ENCODE data around the gene ELP4.

Gene ELP4

DNA sequence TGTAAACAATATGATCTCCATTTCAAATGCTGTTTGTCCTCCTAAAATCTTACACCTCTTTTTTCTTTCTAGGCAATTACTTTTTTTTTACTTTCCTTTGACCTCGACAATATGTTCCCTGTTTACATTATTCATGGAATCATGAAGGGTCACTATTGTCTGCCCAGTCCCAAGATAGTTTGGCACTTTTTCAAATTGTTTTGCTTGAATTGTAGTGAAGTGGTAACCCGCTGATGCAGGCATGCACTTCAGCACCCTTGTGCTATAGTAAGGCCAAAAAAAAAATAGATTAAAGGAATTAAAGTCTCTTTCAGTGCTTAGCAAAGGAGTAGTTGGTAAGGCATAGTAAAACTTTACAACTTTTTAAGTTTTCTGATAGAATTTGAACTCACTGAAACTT is 210.7 kb downstream of the ELP4 start:
- H3K9me3 ChIP-seq (ENCODE audit: insufficient read depth, low read length): no peaks in the 10 kb centered on the region
- H3K27ac ChIP-seq (ENCODE audit: low read depth, low read length): no peak overlapping the region
- H3K9ac ChIP-seq (ENCODE audit: low read length): no peak overlapping the region
- TF ChIP-seq, protein P1, sequence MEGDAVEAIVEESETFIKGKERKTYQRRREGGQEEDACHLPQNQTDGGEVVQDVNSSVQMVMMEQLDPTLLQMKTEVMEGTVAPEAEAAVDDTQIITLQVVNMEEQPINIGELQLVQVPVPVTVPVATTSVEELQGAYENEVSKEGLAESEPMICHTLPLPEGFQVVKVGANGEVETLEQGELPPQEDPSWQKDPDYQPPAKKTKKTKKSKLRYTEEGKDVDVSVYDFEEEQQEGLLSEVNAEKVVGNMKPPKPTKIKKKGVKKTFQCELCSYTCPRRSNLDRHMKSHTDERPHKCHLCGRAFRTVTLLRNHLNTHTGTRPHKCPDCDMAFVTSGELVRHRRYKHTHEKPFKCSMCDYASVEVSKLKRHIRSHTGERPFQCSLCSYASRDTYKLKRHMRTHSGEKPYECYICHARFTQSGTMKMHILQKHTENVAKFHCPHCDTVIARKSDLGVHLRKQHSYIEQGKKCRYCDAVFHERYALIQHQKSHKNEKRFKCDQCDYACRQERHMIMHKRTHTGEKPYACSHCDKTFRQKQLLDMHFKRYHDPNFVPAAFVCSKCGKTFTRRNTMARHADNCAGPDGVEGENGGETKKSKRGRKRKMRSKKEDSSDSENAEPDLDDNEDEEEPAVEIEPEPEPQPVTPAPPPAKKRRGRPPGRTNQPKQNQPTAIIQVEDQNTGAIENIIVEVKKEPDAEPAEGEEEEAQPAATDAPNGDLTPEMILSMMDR (IDR thresholded peaks at IDR 0.05; ENCODE audit: insufficient read depth, low read length, poor library complexity, severe bottlenecking): no peak
- TF ChIP-seq EZH2phosphoT487 (conservative IDR thresholded peaks at IDR 0.05; ENCODE audit: low read length): no peak
- no peak overlapping the region for H2AFZ ChIP-seq (ENCODE audit: low read depth, low read length, severe bottlenecking)
- H3K27me3 ChIP-seq (ENCODE audit: low read length): no peaks in the 10 kb centered on the region
- no peaks in the 10 kb centered on the region for H3K36me3 ChIP-seq (ENCODE audit: low read length)
- H3K9me2 ChIP-seq (replicated peaks; ENCODE audit: insufficient read depth, low read length): no peaks in the 10 kb centered on the region
- H3K79me2 ChIP-seq (ENCODE audit: insufficient read depth, low read length): no peaks in the 10 kb centered on the region
- H3F3A ChIP-seq (ENCODE audit: insufficient read depth): no peaks in the 10 kb centered on the region
- no peak overlapping the region for H3K4me2 ChIP-seq (ENCODE audit: low read depth, low read length, poor library complexity, severe bottlenecking)
- H4K20me1 ChIP-seq (ENCODE audit: low read depth, low read length): no peaks in the 10 kb centered on the region
- no peak overlapping the region for H3K4me3 ChIP-seq (ENCODE audit: insufficient read depth, low read length, poor library complexity, severe bottlenecking)

- Histone ChIP-seq H3K36me3 (ENCODE audit: low read length) (no peaks in the 10 kb centered on the region), H2AFZ (ENCODE audit: low read depth, low read length, severe bottlenecking) (no peak overlapping the region), H4K20me1 (ENCODE audit: low read depth, low read length) (no peaks in the 10 kb centered on the region), H3K9me2 (replicated peaks; ENCODE audit: insufficient read depth, low read length) (no peaks in the 10 kb centered on the region), H3K27me3 (ENCODE audit: low read length) (no peaks in the 10 kb centered on the region), H3F3A (ENCODE audit: insufficient read depth) (no peaks in the 10 kb centered on the region), H3K79me2 (ENCODE audit: insufficient read depth, low read length) (no peaks in the 10 kb centered on the region), H3K9ac (ENCODE audit: low read length) (no peak overlapping the region), H3K27ac (ENCODE audit: low read depth, low read length) (no peak overlapping the region), H3K4me2 (ENCODE audit: low read depth, low read length, poor library complexity, severe bottlenecking) (no peak overlapping the region), H3K4me3 (ENCODE audit: insufficient read depth, low read length, poor library complexity, severe bottlenecking) (no peak overlapping the region), H3K9me3 (ENCODE audit: insufficient read depth, low read length) (no peaks in the 10 kb centered on the region)
- TF ChIP-seq, protein P1 (IDR thresholded peaks at IDR 0.05; ENCODE audit: insufficient read depth, low read length, poor library complexity, severe bottlenecking): no peak
- TF ChIP-seq EZH2phosphoT487 (conservative IDR thresholded peaks at IDR 0.05; ENCODE audit: low read length): no peak
Observed at GRCh38 chr11:31720671-31721365, 211.3 kb downstream of the ELP4 start.

DNA sequence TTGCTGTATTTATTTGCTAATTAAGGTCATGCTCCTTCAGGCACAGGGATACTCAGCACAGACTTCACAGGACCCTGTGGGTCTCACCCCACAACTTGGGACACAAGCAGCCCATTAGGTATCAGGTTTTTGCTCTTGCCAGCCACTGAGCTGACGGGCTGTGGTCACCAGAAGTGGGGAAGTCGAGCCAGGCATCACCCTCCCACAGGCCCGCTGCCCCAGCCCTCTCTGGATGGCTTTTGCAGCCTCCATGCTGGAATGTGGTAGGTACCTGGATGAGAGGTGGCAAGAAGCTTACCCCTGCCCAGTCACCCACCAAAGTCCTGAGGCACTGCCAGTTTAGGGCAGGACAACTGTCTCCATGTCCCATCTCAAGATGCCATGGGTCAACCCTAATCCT is 213.2 kb downstream of the ELP4 start:
- Histone ChIP-seq H3F3A (ENCODE audit: insufficient read depth) (no peaks in the 10 kb centered on the region), H3K27me3 (ENCODE audit: low read length) (no peaks in the 10 kb centered on the region), H3K9me3 (ENCODE audit: insufficient read depth, low read length) (no peaks in the 10 kb centered on the region), H2AFZ (ENCODE audit: low read depth, low read length, severe bottlenecking) (no peak overlapping the region), H3K36me3 (ENCODE audit: low read length) (no peaks in the 10 kb centered on the region), H3K27ac (ENCODE audit: low read depth, low read length) (no peak overlapping the region), H3K4me3 (ENCODE audit: insufficient read depth, low read length, poor library complexity, severe bottlenecking) (no peak overlapping the region), H3K4me2 (ENCODE audit: low read depth, low read length, poor library complexity, severe bottlenecking) (no peak overlapping the region), H3K9me2 (replicated peaks; ENCODE audit: insufficient read depth, low read length) (no peaks in the 10 kb centered on the region), H3K79me2 (ENCODE audit: insufficient read depth, low read length) (no peaks in the 10 kb centered on the region), H4K20me1 (ENCODE audit: low read depth, low read length) (no peaks in the 10 kb centered on the region), H3K9ac (ENCODE audit: low read length) (no peak overlapping the region)
- no peak for TF ChIP-seq EZH2phosphoT487 (conservative IDR thresholded peaks at IDR 0.05; ENCODE audit: low read length)
- TF ChIP-seq, protein P1 (IDR thresholded peaks at IDR 0.05; ENCODE audit: insufficient read depth, low read length, poor library complexity, severe bottlenecking): no peak

All from SU-DHL-6 (cell line).